ENCODE measurements around the gene LUC7L.
"Not testable (repeated sequence)": the region's sequence is repeated elsewhere in the genome, so short reads cannot be mapped to it uniquely, and the experiment has no call there.

LUC7L gene

GRCh38 chr16:153129-153521 is 76.1 kb downstream of the LUC7L start:
- not testable (repeated sequence) for H3K4me3 ChIP-seq (ENCODE audit: insufficient read depth in 1 of 2, low read depth in 1 of 2, low read length in 2 of 2); H3K4ac ChIP-seq (ENCODE audit: low read depth in 1 of 2, low read length in 2 of 2); H3K9me3 ChIP-seq (ENCODE audit: control insufficient read depth, low read length); H3K9ac ChIP-seq (ENCODE audit: low read length); H3K79me1 ChIP-seq (replicated peaks; ENCODE audit: low read length, poor library complexity, severe bottlenecking); H2AFZ ChIP-seq (ENCODE audit: low read depth, low read length); H3K18ac ChIP-seq (ENCODE audit: low read depth in 1 of 2, low read length in 2 of 2); H2BK15ac ChIP-seq (ENCODE audit: low read depth, poor library complexity, severe bottlenecking); DNase-seq; H3K23ac ChIP-seq (ENCODE audit: low read length in 2 of 2); H2BK5ac ChIP-seq (ENCODE audit: low read depth, low read length, poor library complexity, severe bottlenecking); H4K8ac ChIP-seq (ENCODE audit: low read length); H3K27ac ChIP-seq (ENCODE audit: low read length, poor library complexity, severe bottlenecking); H2BK120ac ChIP-seq (ENCODE audit: low read depth, low read length); H3K4me2 ChIP-seq (ENCODE audit: low read length, poor library complexity, severe bottlenecking); H2BK12ac ChIP-seq (ENCODE audit: low read length in 2 of 2); H3K14ac ChIP-seq (ENCODE audit: low read length in 2 of 2); H2AK5ac ChIP-seq (ENCODE audit: low read length, severe bottlenecking); H4K91ac ChIP-seq (ENCODE audit: low read length); H3K36me3 ChIP-seq (ENCODE audit: control insufficient read depth in 1 of 2, insufficient read depth in 2 of 2, low read depth in 1 of 2, low read length in 2 of 2)
- Histone ChIP-seq H3K27me3 (ENCODE audit: control insufficient read depth in 1 of 2, insufficient read depth in 1 of 2, low read length in 2 of 2) (peaks cover 15 to 59% of the 10 kb centered on the region in 2 experiments), H3K4me1 (ENCODE audit: control insufficient read depth, insufficient read depth, low read depth, low read length) (peaks cover 12% of the 10 kb centered on the region)
- WGBS: 67% methylated on average over 1 of the region's 6 CpGs

- Histone ChIP-seq H3K4me3 (ENCODE audit: insufficient read depth in 1 of 2, low read depth in 1 of 2, low read length in 2 of 2) (no peak within 1 kb of the TSS), H3K36me3 (ENCODE audit: control insufficient read depth in 1 of 2, insufficient read depth in 2 of 2, low read depth in 1 of 2, low read length in 2 of 2) (no peaks in the 10 kb centered on the region), H2AFZ (ENCODE audit: low read depth, low read length) (no peak within 1 kb of the TSS), H2BK120ac (ENCODE audit: low read depth, low read length) (no peak within 1 kb of the TSS), H3K27ac (ENCODE audit: low read length, poor library complexity, severe bottlenecking) (no peak within 1 kb of the TSS), H3K27me3 (ENCODE audit: control insufficient read depth in 1 of 2, insufficient read depth in 1 of 2, low read length in 2 of 2) (peaks cover 12 to 54% of the 10 kb centered on the region in 2 experiments), H3K9ac (ENCODE audit: low read length) (no peak within 1 kb of the TSS), H2BK5ac (ENCODE audit: low read depth, low read length, poor library complexity, severe bottlenecking) (no peak within 1 kb of the TSS), H3K23ac (ENCODE audit: low read length in 2 of 2) (no peak within 1 kb of the TSS), H4K8ac (ENCODE audit: low read length) (no peak within 1 kb of the TSS), H3K4me2 (ENCODE audit: low read length, poor library complexity, severe bottlenecking) (no peak within 1 kb of the TSS), H4K91ac (ENCODE audit: low read length) (no peak within 1 kb of the TSS), H2BK12ac (ENCODE audit: low read length in 2 of 2) (no peak within 1 kb of the TSS), H3K18ac (ENCODE audit: low read depth in 1 of 2, low read length in 2 of 2) (no peak within 1 kb of the TSS), H2AK5ac (ENCODE audit: low read length, severe bottlenecking) (no peak within 1 kb of the TSS), H3K4me1 (ENCODE audit: control insufficient read depth, insufficient read depth, low read depth, low read length) (peaks cover 12% of the 10 kb centered on the region), H2BK15ac (ENCODE audit: low read depth, poor library complexity, severe bottlenecking) (no peak within 1 kb of the TSS), H3K4ac (ENCODE audit: low read depth in 1 of 2, low read length in 2 of 2) (no peak within 1 kb of the TSS), H3K79me1 (replicated peaks; ENCODE audit: low read length, poor library complexity, severe bottlenecking) (no peaks in the 10 kb centered on the region), H3K14ac (ENCODE audit: low read length in 2 of 2) (no peak within 1 kb of the TSS), H3K9me3 (ENCODE audit: control insufficient read depth, low read length) (no peaks in the 10 kb centered on the region)
- DNase-seq: no peak
- WGBS: 86% methylated on average over 12 of the region's 17 CpGs
Measured at GRCh38 chr16:152141-153128, 76.8 kb downstream of the LUC7L start, which contains the start of gene HBZ. TSS of gene HBZ (plus strand) at chr16:152644. CDS start at chr16:152910, 266 bp downstream.

DNA sequence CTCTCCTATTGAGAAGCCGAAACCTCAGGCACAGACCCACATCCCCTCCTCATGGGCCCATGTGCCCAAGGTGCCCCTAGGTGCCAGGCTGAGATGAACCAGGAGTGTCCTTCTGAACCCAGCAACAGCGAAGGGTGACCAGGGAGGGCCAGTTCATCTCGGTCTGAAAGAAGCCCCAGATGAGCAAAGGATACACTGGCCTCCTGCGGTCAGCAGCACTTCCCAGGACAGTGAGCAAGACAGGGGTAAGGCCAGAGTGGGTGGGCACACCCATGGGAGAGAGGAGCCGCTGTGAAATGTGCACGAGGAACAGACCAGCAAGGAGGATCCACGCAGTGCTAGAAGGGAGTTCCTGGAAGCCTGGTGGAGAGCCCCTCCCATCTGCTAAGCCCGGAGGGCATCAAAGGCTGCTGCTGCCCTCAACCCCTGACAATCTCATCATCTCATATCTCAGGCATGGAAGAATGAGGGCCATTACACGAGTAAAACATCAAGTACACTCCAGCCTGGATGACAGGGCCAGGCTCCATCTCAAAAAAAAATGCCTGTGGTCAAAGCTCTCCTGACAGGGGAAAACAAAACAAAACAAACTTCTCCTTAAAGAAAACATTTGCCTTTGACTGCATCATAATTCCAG is 80.1 kb downstream of the LUC7L start:
- H2BK15ac ChIP-seq (ENCODE audit: low read depth, poor library complexity, severe bottlenecking): no peak overlapping the region
- no peaks in the 10 kb centered on the region for H3K79me1 ChIP-seq (replicated peaks; ENCODE audit: low read length, poor library complexity, severe bottlenecking)
- H3K9me3 ChIP-seq (ENCODE audit: control insufficient read depth, low read length): no peaks in the 10 kb centered on the region
- H2AK5ac ChIP-seq (ENCODE audit: low read length, severe bottlenecking): no peak overlapping the region
- H2BK12ac ChIP-seq (ENCODE audit: low read length in 2 of 2): no peak overlapping the region
- H4K8ac ChIP-seq (ENCODE audit: low read length): no peak overlapping the region
- no peak overlapping the region for H2AFZ ChIP-seq (ENCODE audit: low read depth, low read length)
- H3K4me3 ChIP-seq (ENCODE audit: insufficient read depth in 1 of 2, low read depth in 1 of 2, low read length in 2 of 2): no peak overlapping the region
- H3K4me2 ChIP-seq (ENCODE audit: low read length, poor library complexity, severe bottlenecking): no peak overlapping the region
- no peak overlapping the region for H3K18ac ChIP-seq (ENCODE audit: low read depth in 1 of 2, low read length in 2 of 2)
- no peak overlapping the region for H3K23ac ChIP-seq (ENCODE audit: low read length in 2 of 2)
- no peaks in the 10 kb centered on the region for H3K36me3 ChIP-seq (ENCODE audit: control insufficient read depth in 1 of 2, insufficient read depth in 2 of 2, low read depth in 1 of 2, low read length in 2 of 2)
- H2BK120ac ChIP-seq (ENCODE audit: low read depth, low read length): no peak overlapping the region
- peak; percentile 25 for DNase-seq
- no peak overlapping the region for H3K14ac ChIP-seq (ENCODE audit: low read length in 2 of 2)
- peaks cover 0 to 39% of the 10 kb centered on the region in 2 experiments for H3K27me3 ChIP-seq (ENCODE audit: control insufficient read depth in 1 of 2, insufficient read depth in 1 of 2, low read length in 2 of 2)
- H4K91ac ChIP-seq (ENCODE audit: low read length): no peak overlapping the region
- no peak overlapping the region for H3K27ac ChIP-seq (ENCODE audit: low read length, poor library complexity, severe bottlenecking)
- 66% methylated on average over 9 of the region's 9 CpGs for WGBS
- H3K4ac ChIP-seq (ENCODE audit: low read depth in 1 of 2, low read length in 2 of 2): no peak overlapping the region
- H3K9ac ChIP-seq (ENCODE audit: low read length): no peak overlapping the region
- peaks cover 4% of the 10 kb centered on the region for H3K4me1 ChIP-seq (ENCODE audit: control insufficient read depth, insufficient read depth, low read depth, low read length)
- no peak overlapping the region for H2BK5ac ChIP-seq (ENCODE audit: low read depth, low read length, poor library complexity, severe bottlenecking)

DNA sequence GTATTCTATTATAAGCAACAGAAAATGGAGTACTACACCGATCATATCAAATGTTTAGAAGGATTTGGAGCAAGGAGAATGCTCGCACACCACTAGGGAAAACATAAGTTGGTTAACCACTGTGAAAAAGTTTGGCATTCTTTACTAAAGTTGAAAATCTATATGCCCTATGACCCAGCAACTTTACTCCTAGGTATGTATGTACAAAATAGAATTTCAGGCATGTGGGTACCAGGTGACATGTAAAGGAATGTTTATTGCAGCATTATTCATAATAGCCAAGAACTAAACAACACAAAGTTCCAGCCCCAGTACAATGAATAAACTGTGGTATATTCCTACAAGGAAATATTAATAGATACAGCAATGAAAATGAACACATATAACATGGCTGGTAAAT is 82.6 kb downstream of the LUC7L start:
- Histone ChIP-seq H3K27ac (ENCODE audit: low read length, poor library complexity, severe bottlenecking) (no peak overlapping the region), H3K23ac (ENCODE audit: low read length in 2 of 2) (no peak overlapping the region), H3K9me3 (ENCODE audit: control insufficient read depth, low read length) (no peaks in the 10 kb centered on the region), H3K14ac (ENCODE audit: low read length in 2 of 2) (no peak overlapping the region), H2BK15ac (ENCODE audit: low read depth, poor library complexity, severe bottlenecking) (no peak overlapping the region), H4K91ac (ENCODE audit: low read length) (no peak overlapping the region), H4K8ac (ENCODE audit: low read length) (no peak overlapping the region), H3K27me3 (ENCODE audit: control insufficient read depth in 1 of 2, insufficient read depth in 1 of 2, low read length in 2 of 2) (peaks cover 0 to 34% of the 10 kb centered on the region in 2 experiments), H3K79me1 (replicated peaks; ENCODE audit: low read length, poor library complexity, severe bottlenecking) (no peaks in the 10 kb centered on the region), H3K4me1 (ENCODE audit: control insufficient read depth, insufficient read depth, low read depth, low read length) (peaks cover 7% of the 10 kb centered on the region), H3K9ac (ENCODE audit: low read length) (no peak overlapping the region), H3K4ac (ENCODE audit: low read depth in 1 of 2, low read length in 2 of 2) (no peak overlapping the region), H2BK120ac (ENCODE audit: low read depth, low read length) (no peak overlapping the region), H3K36me3 (ENCODE audit: control insufficient read depth in 1 of 2, insufficient read depth in 2 of 2, low read depth in 1 of 2, low read length in 2 of 2) (no peaks in the 10 kb centered on the region), H3K4me2 (ENCODE audit: low read length, poor library complexity, severe bottlenecking) (no peak overlapping the region), H3K4me3 (ENCODE audit: insufficient read depth in 1 of 2, low read depth in 1 of 2, low read length in 2 of 2) (no peak overlapping the region), H2AFZ (ENCODE audit: low read depth, low read length) (no peak overlapping the region), H3K18ac (ENCODE audit: low read depth in 1 of 2, low read length in 2 of 2) (no peak overlapping the region), H2BK5ac (ENCODE audit: low read depth, low read length, poor library complexity, severe bottlenecking) (no peak overlapping the region), H2BK12ac (ENCODE audit: low read length in 2 of 2) (no peak overlapping the region), H2AK5ac (ENCODE audit: low read length, severe bottlenecking) (no peak overlapping the region)
- no peak for DNase-seq
- no CpG with 5 or more reads among the region's 2 CpGs for WGBS

Measured in mesenchymal stem cell (in vitro differentiated cells and primary cell).